A673 (cell line): ENCODE results near the gene POMC. TPM values are rescaled to one million over a fixed set of nuclear protein-coding genes. Genes with fewer than 3 reads are reported as not detected.
A peak's percentile ranks its signal among the peaks of the same experiment; 100 is the strongest.

Source experiments
- Bru-seq: library from RNA; stranded (reverse); fragments of 400-500 nt; gene quantifications from one replicate; lab custom pipeline; 2021; lab: Mats Ljungman, UMichigan
- BruChase-seq, 2 experiments: library from RNA; stranded (reverse); fragments of 400-500 nt; gene quantifications; one replicate each; lab custom pipeline; 2021; lab: Mats Ljungman, UMichigan
- BruUV-seq: library from RNA; stranded (reverse); fragments of 400-500 nt; replicated peaks from 2 replicates; lab custom pipeline; 2021; lab: Mats Ljungman, UMichigan
- CTCF ChIA-PET: fragments of 300-600 bp; sonication (Branson Sonifier 250); formaldehyde crosslinking; loops from one replicate; lab custom pipeline; 2022; ENCODE audit warnings: antibody characterized with exemption; lab: Charles Lee
- POLR2A ChIA-PET: fragments of 300-600 bp; sonication (Branson Sonifier 250); formaldehyde crosslinking; loops from one replicate; lab custom pipeline; 2022; ENCODE audit warnings: antibody characterized with exemption; ENCODE audit not compliant: low non-redundant PET; lab: Charles Lee
- DNase-seq: peaks from one replicate; pipeline ENCODE4 v3.0.0-alpha.2; 2015; ENCODE audit warnings: low spot score
- H3K27ac ChIP-seq: fragments of 200-600 bp; sonication (generic); 2 replicates; pipeline ENCODE4 v1.5.1; 2016; ENCODE audit warnings: mixed run types, low read depth, mild to moderate bottlenecking, mixed read lengths, antibody characterized with exemption, low read length; ENCODE audit not compliant: poor library complexity, severe bottlenecking
- H3K27me3 ChIP-seq: fragments of 200-600 bp; sonication (generic); replicated peaks from 2 replicates; pipeline ENCODE4 v1.6.1; 2017; ENCODE audit warnings: mixed run types, low read depth, mild to moderate bottlenecking, mixed read lengths, antibody characterized with exemption, low read length; ENCODE audit not compliant: insufficient read depth, poor library complexity
- H3K36me3 ChIP-seq: fragments of 200-600 bp; sonication (generic); 2 replicates; pipeline ENCODE4 v1.6.1; 2016; ENCODE audit warnings: mixed run types, mild to moderate bottlenecking, mixed read lengths, antibody characterized with exemption, low read length; ENCODE audit not compliant: insufficient read depth, poor library complexity, severe bottlenecking
- H3K4me1 ChIP-seq: fragments of 200-600 bp; sonication (generic); 2 replicates; pipeline ENCODE4 v1.6.1; 2017; ENCODE audit warnings: mixed run types, mild to moderate bottlenecking, mixed read lengths, antibody characterized with exemption, low read length; ENCODE audit not compliant: insufficient read depth, poor library complexity, severe bottlenecking
- H3K4me3 ChIP-seq: fragments of 200-600 bp; sonication (generic); 2 replicates; pipeline ENCODE4 v1.5.1; 2016; ENCODE audit warnings: low read depth, mixed run types, mild to moderate bottlenecking, mixed read lengths, low read length; ENCODE audit not compliant: poor library complexity, severe bottlenecking
- H3K9me3 ChIP-seq: fragments of 200-600 bp; sonication (generic); 2 replicates; pipeline ENCODE4 v1.6.1; 2016; ENCODE audit warnings: mixed run types, low read depth, mild to moderate bottlenecking, mixed read lengths, antibody characterized with exemption, low read length; ENCODE audit not compliant: poor library complexity, severe bottlenecking
- EZH2 ChIP-seq: fragments of 200-600 bp; sonication (generic); IDR thresholded peaks from 2 replicates; pipeline ENCODE4 v1.6.1; 2017; ENCODE audit warnings: borderline replicate concordance, low read depth, mild to moderate bottlenecking, mixed read lengths, antibody characterized with exemption, low read length; ENCODE audit not compliant: poor library complexity, severe bottlenecking
- intact Hi-C: fragments of 100-400 bp; cut with micrococcal nuclease; formaldehyde crosslinking; loops from one replicate; pipeline ENCODE4 v1.10.0; 2022; ENCODE audit not compliant: unreplicated experiment
- long read RNA-seq: library from polyadenylated mRNA; stranded (forward); transcript quantifications from one replicate; pipeline ENCODE4 v2.0.0, GENCODE V29; 2022
- total RNA-seq: library from RNA; stranded (reverse); gene quantifications from 2 replicates; pipeline ENCODE4 v1.2.3, GENCODE V29; 2021
- TF ChIP-seq, protein P1 (sequence below): fragments of 300-800, 200-600 bp; sonication (generic); conservative IDR thresholded peaks from 2 replicates; pipeline ENCODE4 v1.5.1; 2017; ENCODE audit warnings: low read depth, mild to moderate bottlenecking, antibody characterized with exemption, low read length, moderate library complexity, mixed read lengths

POMC gene
- total RNA-seq (not detected in 2 replicates), Bru-seq, nascent RNA (not detected), BruChase-seq, experiment 1, labeled RNA remaining after a 2-hour chase (not detected), BruChase-seq, experiment 2, labeled RNA remaining after a 6-hour chase (not detected)
- long read RNA-seq, result 0 reads

DNA sequence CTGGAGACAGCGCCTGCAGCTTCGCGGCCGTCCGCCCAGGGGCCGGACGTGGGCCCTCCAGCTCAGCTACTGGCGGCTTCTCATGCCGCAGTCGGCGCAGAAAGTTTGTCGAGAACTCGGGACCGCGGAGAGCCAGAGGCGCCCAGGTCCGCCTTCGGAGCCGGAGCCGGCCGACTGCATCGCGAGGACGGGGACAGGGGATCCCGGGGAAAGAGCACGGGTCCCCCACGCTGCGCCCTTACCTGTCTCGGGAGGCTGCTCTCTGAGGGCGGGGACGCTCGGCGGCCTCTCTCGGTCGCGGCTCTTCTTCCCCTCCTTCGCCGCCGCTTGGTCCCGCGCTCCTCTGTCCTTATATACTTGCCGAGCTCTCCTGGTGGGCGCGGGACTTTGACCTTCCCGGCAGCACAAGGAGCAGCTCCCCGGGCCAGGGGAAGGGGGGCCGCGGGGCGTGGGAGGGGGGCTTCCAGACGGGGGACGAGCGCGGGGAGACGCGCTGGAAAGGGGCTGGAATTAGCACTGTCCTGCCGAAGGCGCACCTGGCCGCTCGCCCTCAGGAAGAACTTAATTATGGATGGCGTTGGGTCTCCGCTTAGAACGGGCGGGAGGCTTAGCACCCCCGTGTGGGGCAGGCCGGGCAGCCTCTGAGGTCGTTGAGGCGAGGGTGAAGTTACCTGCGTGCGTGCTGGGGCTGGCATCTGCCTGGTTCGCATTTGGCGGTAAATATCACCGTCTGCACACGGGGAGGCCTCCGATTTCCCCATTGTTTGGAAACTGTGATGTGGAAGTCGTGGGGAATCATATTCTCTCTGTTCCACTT is at the start of gene POMC:
Gene POMC, minus strand, starts transcription at position 325 of the 817 bp plus-strand sequence. CDS start 3,808 bp downstream, outside the sequence.
- peak; percentile 23 for DNase-seq
- CTCF ChIA-PET, result interaction anchor here (0.6 kb wide), 1 partner anchor 82 kb away, joined by 7 read pairs; no protein-coding TSS in a partner anchor
- no peak within 1 kb of the TSS for H3K27ac ChIP-seq
- TF ChIP-seq, protein P1, sequence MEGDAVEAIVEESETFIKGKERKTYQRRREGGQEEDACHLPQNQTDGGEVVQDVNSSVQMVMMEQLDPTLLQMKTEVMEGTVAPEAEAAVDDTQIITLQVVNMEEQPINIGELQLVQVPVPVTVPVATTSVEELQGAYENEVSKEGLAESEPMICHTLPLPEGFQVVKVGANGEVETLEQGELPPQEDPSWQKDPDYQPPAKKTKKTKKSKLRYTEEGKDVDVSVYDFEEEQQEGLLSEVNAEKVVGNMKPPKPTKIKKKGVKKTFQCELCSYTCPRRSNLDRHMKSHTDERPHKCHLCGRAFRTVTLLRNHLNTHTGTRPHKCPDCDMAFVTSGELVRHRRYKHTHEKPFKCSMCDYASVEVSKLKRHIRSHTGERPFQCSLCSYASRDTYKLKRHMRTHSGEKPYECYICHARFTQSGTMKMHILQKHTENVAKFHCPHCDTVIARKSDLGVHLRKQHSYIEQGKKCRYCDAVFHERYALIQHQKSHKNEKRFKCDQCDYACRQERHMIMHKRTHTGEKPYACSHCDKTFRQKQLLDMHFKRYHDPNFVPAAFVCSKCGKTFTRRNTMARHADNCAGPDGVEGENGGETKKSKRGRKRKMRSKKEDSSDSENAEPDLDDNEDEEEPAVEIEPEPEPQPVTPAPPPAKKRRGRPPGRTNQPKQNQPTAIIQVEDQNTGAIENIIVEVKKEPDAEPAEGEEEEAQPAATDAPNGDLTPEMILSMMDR, result no peak
- TF ChIP-seq EZH2, result peak; percentile 79
- intact Hi-C loops, result no loop called here
- H3K27me3 ChIP-seq, result peaks cover 51% of the 10 kb centered on the region
- POLR2A ChIA-PET, result no interaction called here
- H3K4me3 ChIP-seq, result peak within 1 kb of the TSS; percentile 37
- no peaks in the 10 kb centered on the region for H3K9me3 ChIP-seq
- H3K36me3 ChIP-seq, result no peaks in the 10 kb centered on the region
- BruUV-seq, result no TSS peak
- no peaks in the 10 kb centered on the region for H3K4me1 ChIP-seq

DNA sequence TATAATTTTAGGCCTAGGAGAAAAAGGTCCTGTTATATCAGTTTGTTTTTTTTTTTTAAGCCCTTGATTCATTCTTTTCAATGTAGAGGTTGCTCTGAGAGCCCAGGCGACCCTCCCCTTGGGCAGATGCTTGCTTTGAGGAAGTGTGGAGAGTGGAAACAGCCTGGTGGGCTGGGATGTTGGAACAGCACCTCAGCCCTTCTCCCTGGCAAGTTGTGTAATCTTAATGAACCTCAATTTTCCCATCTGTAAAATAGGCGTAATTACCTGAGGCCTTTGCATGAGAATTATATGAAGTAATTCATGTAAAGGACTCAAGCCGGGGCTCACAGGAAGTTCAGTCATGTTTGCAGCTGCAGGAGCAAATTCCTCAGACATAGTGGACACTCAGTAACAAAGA is 49.7 kb upstream of the POMC start:
- no peaks in the 10 kb centered on the region for H3K9me3 ChIP-seq
- TF ChIP-seq, protein P1, result no peak
- no peaks in the 10 kb centered on the region for H3K27me3 ChIP-seq
- no TSS peak for BruUV-seq
- no peak overlapping the region for H3K27ac ChIP-seq
- ChIA-PET CTCF (interaction anchor here (0.7 kb wide), 1 partner anchor 60 kb away, joined by 3 read pairs; no protein-coding TSS in a partner anchor), POLR2A (interaction anchor here (0.6 kb wide), 1 partner anchor 427 kb away, joined by 11 read pairs; no protein-coding TSS in a partner anchor)
- intact Hi-C loops, result no loop called here
- H3K4me3 ChIP-seq, result no peak overlapping the region
- DNase-seq, result no peak
- H3K4me1 ChIP-seq, result no peaks in the 10 kb centered on the region
- no peaks in the 10 kb centered on the region for H3K36me3 ChIP-seq

DNA sequence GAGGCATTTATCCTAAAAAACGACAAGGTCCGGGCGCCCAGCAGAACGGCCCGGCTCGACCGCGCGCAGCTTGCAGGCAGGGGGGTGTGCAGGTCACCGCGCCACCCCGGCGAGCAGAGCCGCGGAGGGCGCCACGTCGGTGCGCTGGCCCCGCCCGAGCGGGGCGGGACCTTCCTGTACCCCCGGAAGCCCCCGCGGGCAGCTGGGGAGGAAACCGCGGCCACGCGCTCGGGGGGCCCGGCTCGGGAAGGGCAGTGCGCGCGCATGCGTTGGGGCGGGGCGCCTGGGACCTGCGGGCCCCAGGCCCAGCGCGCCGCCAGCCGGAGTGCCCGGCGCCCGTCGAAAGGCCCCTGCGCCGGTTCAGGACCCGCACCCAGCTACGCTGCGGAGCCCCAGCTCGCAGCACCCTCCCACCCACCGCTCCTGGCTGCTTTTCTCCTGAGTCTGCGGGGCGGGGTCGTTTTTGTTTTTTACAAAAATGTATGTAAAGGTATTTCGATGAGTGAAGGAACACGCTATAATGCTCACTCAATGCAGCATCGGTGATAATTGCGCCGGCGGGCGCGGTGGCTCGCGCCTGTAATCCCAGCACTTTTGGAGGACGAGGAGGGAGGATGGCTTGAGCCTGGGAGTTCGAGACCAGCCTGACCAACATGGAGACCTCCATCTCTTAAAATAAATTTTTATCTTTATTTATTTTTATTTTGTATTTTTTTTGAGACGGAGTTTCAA is 47.7 kb upstream of the POMC start:
- TF ChIP-seq, protein P1, result no peak
- no peak for TF ChIP-seq EZH2
- H3K9me3 ChIP-seq, result no peaks in the 10 kb centered on the region
- no peaks in the 10 kb centered on the region for H3K36me3 ChIP-seq
- no peak overlapping the region for H3K27ac ChIP-seq
- peak; percentile 67 for DNase-seq
- no TSS peak for BruUV-seq
- H3K4me1 ChIP-seq, result no peaks in the 10 kb centered on the region
- POLR2A ChIA-PET, result no interaction called here
- intact Hi-C loops, result no loop called here
- no peaks in the 10 kb centered on the region for H3K27me3 ChIP-seq
- CTCF ChIA-PET, result no interaction called here
- H3K4me3 ChIP-seq, result peak overlapping the region; percentile 43
